ENCODE results near the gene IDH3G.

IDH3G gene

GRCh38 chrX:153814591-153815315, 20.6 kb upstream of the IDH3G start:
- no peak for DNase-seq

- DNase-seq: no peak
Observed at GRCh38 chrX:153813161-153813560, 19.0 kb upstream of the IDH3G start.

GRCh38 chrX:153812220-153812619, 18.0 kb upstream of the IDH3G start:
- no peak for DNase-seq

- DNase-seq: no peak
Observed at GRCh38 chrX:153807976-153808375, 13.8 kb upstream of the IDH3G start.

- DNase-seq: no peak
Observed at GRCh38 chrX:153806999-153807575, 12.9 kb upstream of the IDH3G start.

GRCh38 chrX:153805436-153805835, 11.3 kb upstream of the IDH3G start:
- no peak for DNase-seq

- no peak for DNase-seq
Observed at GRCh38 chrX:153804621-153805020, 10.4 kb upstream of the IDH3G start.

GRCh38 chrX:153804100-153804595, 10.0 kb upstream of the IDH3G start:
- no peak for DNase-seq

GRCh38 chrX:153803211-153804099, 9.3 kb upstream of the IDH3G start:
- no peak for DNase-seq

GRCh38 chrX:153802513-153803045, 8.4 kb upstream of the IDH3G start:
- no peak for DNase-seq

- no peak for DNase-seq
Observed at GRCh38 chrX:153801669-153802068, 7.5 kb upstream of the IDH3G start.

- no peak for DNase-seq
Observed at GRCh38 chrX:153800746-153801145, 6.6 kb upstream of the IDH3G start.

GRCh38 chrX:153800177-153800722, 6.1 kb upstream of the IDH3G start:
- DNase-seq: no peak

GRCh38 chrX:153799326-153799725, 5.2 kb upstream of the IDH3G start:
- DNase-seq: no peak

- no peak for DNase-seq
Observed at GRCh38 chrX:153797415-153798015, 3.3 kb upstream of the IDH3G start.

- DNase-seq: peak; percentile 7
Observed at GRCh38 chrX:153794897-153795816, 982 bp upstream of the IDH3G start.

- peak; percentile 13 for DNase-seq
Observed at GRCh38 chrX:153793291-153793690, 884 bp downstream of the IDH3G start.

GRCh38 chrX:153792368-153792767, 1.8 kb downstream of the IDH3G start:
- DNase-seq: no peak

GRCh38 chrX:153791104-153791852, 2.9 kb downstream of the IDH3G start:
- DNase-seq: no peak

- no peak for DNase-seq
Observed at GRCh38 chrX:153789654-153790053, 4.5 kb downstream of the IDH3G start.

GRCh38 chrX:153786669-153787068, 7.5 kb downstream of the IDH3G start:
- DNase-seq: no peak

Data from EL (cell line).